Lower lobe of right lung (tissue), 2 donors: ENCODE measurements around the gene LTO1. TPM values are rescaled to one million over a fixed set of nuclear protein-coding genes. Genes with fewer than 3 reads are reported as not detected.
A peak's percentile ranks its signal among the peaks of the same experiment; 100 is the strongest.

Experiments
- ATAC-seq, 2 donors: fragments of 200-7000 bp; cut with Tn5 transposase; one replicate each; pipeline ENCODE4 v1.9.1; 2020 to 2022; ENCODE audit warnings: mild to moderate bottlenecking in 2 of 2, moderate library complexity in 2 of 2
- DNase-seq: peaks from one replicate; pipeline ENCODE4 v3.0.0-alpha.2; 2020
- H3K27ac ChIP-seq: fragments of 200-600 bp; one replicate; pipeline ENCODE4 v1.8.0; 2022
- H3K27me3 ChIP-seq: fragments of 200-600 bp; one replicate; pipeline ENCODE4 v1.8.0; 2022; ENCODE audit warnings: low read depth
- H3K36me3 ChIP-seq: fragments of 200-600 bp; one replicate; pipeline ENCODE4 v1.8.0; 2022; ENCODE audit warnings: mild to moderate bottlenecking
- H3K4me1 ChIP-seq: fragments of 200-600 bp; one replicate; pipeline ENCODE4 v1.8.0; 2022
- H3K4me3 ChIP-seq: fragments of 200-600 bp; one replicate; pipeline ENCODE4 v1.8.0; 2022; ENCODE audit warnings: mild to moderate bottlenecking
- H3K9me3 ChIP-seq: fragments of 200-600 bp; one replicate; pipeline ENCODE4 v1.8.0; 2022
- intact Hi-C: fragments of 100-400 bp; cut with DNase I; formaldehyde crosslinking; loops from one replicate; pipeline ENCODE4 v1.11.0; 2022
- total RNA-seq: library from RNA; stranded (reverse); fragmentation: NEBNext Ultra II Directional; extraction: Animal tissue kit (Norgen Biotek cat#: 25700); gene quantifications from one replicate; pipeline ENCODE4 v1.2.1, GENCODE V29; 2021
- TF ChIP-seq, protein P1 (sequence below): fragments of 200-600 bp; IDR thresholded peaks from one replicate; pipeline ENCODE4 v1.8.0; 2022; ENCODE audit warnings: antibody characterized with exemption, mild to moderate bottlenecking
- donor health status: DM: no; HTN: yes; CAD: no; lungs with severe emphysema.

Gene LTO1
- total RNA-seq, 1 donor from 2014 or later, result 23.7 TPM

GRCh38 chr11:69703768-69704507, 28.8 kb upstream of the LTO1 start, which contains the start of gene FGF19:
Gene FGF19 (minus strand): TSS chr11:69704022. CDS start chr11:69703876, 146 bp downstream.
- DNase-seq (no peak), ATAC-seq (no peak)
- H3K4me3 ChIP-seq, result no peak within 1 kb of the TSS
- H3K27me3 ChIP-seq, result peaks cover 77% of the 10 kb centered on the region
- H3K4me1 ChIP-seq, result peaks cover 26% of the 10 kb centered on the region
- H3K9me3 ChIP-seq, result no peaks in the 10 kb centered on the region
- H3K36me3 ChIP-seq, result no peaks in the 10 kb centered on the region
- no peak within 1 kb of the TSS for H3K27ac ChIP-seq
- TF ChIP-seq, protein P1, sequence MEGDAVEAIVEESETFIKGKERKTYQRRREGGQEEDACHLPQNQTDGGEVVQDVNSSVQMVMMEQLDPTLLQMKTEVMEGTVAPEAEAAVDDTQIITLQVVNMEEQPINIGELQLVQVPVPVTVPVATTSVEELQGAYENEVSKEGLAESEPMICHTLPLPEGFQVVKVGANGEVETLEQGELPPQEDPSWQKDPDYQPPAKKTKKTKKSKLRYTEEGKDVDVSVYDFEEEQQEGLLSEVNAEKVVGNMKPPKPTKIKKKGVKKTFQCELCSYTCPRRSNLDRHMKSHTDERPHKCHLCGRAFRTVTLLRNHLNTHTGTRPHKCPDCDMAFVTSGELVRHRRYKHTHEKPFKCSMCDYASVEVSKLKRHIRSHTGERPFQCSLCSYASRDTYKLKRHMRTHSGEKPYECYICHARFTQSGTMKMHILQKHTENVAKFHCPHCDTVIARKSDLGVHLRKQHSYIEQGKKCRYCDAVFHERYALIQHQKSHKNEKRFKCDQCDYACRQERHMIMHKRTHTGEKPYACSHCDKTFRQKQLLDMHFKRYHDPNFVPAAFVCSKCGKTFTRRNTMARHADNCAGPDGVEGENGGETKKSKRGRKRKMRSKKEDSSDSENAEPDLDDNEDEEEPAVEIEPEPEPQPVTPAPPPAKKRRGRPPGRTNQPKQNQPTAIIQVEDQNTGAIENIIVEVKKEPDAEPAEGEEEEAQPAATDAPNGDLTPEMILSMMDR, result no peak
- intact Hi-C loops, result no loop called here

DNA sequence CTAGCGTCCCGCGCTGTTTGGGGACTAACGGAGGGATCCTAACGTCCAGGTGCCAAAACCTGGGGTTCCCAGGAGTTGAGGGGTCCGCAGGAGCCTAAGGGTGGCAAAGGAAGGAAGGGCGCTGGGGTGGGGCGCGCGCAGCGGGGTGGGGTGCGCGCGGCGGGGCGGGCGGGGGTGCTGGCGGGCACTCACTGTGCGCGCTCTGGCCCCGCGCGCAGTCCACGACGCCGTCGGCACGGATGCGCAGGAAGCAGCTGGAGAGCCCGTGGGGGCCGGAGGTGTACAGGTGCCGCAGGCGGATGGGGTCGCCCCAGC, 28.3 kb upstream of the LTO1 start:
- no peak overlapping the region for H3K27ac ChIP-seq
- TF ChIP-seq, protein P1, result no peak
- H3K9me3 ChIP-seq, result no peaks in the 10 kb centered on the region
- DNase-seq, result no peak
- ATAC-seq, result no peak
- no peak overlapping the region for H3K4me3 ChIP-seq
- peaks cover 82% of the 10 kb centered on the region for H3K27me3 ChIP-seq
- H3K36me3 ChIP-seq, result no peaks in the 10 kb centered on the region
- intact Hi-C loops, result no loop called here
- H3K4me1 ChIP-seq, result peaks cover 26% of the 10 kb centered on the region

DNA sequence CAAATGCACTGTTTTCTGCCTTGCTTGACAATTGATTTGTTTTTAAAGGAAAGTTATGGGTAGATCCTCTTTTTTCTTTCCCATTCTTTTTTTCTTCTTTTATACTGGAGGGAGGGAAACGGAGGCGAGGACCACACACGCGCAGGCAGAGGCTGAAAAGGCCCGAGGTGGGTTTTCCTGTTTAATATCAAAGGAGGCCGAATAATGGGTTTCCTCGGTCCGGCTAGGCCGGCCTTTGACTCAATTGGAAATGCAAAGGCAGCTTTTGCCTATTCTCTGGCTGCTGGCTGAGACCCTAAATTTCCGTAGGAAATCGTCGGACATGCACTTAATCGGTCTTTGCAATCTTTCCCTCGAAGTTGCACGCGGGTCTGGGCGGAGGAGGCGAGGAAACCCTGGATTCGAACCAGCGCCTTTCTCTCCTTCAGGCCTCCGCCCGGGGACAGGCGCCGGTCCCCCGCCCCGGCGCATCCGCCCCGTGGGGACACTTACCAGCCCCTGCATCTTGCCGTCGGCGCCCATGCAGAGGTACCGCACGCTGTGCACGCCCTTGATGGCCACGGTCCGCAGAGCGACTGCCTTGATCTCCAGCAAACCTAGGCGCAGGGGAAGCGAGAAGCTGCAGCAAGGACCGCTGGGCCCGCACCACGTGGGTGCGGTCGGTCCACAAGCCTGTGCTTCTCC, 27.8 kb upstream of the LTO1 start:
- peaks cover 26% of the 10 kb centered on the region for H3K4me1 ChIP-seq
- H3K27ac ChIP-seq, result no peak overlapping the region
- intact Hi-C loops, result no loop called here
- H3K27me3 ChIP-seq, result peaks cover 85% of the 10 kb centered on the region
- DNase-seq (no peak), ATAC-seq (no peak)
- no peaks in the 10 kb centered on the region for H3K9me3 ChIP-seq
- TF ChIP-seq, protein P1, result no peak
- H3K36me3 ChIP-seq, result no peaks in the 10 kb centered on the region
- H3K4me3 ChIP-seq, result no peak overlapping the region

DNA sequence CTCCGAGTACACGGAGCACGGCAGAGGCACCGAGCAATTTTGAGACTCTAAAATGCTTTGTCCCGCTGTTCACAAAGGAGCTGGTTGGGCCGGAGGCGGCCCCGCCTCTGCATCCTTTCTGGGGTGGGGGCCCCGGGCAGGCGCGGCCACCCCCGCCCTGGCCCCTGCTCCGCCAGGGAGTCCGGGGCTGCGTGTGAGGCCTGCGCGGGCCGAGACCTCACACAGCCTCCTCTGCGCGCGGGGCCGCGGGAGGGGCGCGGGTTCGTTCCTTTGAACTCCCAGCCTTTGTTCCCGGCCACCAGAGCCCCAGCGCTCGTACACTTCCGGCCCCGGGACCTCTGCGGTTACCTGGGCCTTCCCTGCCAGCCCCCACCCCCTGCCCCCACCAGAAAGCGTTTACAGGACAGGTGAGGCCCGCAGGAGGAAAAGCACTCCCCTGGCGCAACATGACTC, 27.1 kb upstream of the LTO1 start:
- Histone ChIP-seq H3K4me3 (no peak overlapping the region), H3K27ac (no peak overlapping the region), H3K27me3 (peaks cover 87% of the 10 kb centered on the region), H3K9me3 (no peaks in the 10 kb centered on the region), H3K36me3 (no peaks in the 10 kb centered on the region), H3K4me1 (peaks cover 26% of the 10 kb centered on the region)
- TF ChIP-seq, protein P1, result no peak
- no peak for DNase-seq
- no peak for ATAC-seq
- intact Hi-C loops, result no loop called here

DNA sequence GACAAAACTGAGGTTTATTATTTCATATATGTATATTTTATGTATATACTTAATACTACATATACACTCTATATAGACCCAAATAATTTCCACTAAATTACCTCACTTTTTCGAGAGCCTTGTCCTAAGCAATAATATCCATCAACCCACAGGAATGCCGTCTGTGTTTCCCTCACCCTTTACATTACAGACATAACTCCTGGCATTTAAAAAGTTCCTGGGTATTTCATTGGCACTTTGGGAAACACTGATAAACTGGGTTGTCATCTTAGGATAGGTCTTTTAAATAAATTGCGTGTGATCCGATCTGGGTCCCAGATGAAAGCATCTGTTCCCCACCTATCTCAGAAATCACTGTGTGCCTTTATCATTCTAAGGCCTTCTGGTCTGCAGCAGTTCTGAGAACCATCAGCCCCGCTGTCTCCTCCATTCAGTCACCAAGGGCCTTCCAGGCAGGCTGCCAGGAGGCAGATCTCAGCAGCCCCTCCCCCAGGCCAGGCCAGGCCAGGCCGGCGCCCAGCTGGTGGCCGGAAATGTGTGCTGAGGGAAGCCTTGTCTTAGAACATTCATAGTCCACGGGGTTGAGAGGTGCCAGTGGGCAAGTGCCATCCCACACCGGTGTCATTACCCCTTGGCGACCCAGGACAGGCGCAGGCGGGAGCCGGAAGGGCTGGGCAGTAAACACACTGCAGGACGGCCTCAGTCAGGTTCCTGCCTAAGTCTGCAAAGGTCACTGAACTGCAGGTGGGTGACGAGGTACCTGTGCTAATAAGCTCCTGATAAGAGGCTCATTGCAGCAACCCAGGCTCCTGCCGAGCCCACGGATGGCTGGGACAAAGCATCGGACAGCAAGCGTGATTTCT, 25.4 kb upstream of the LTO1 start:
- Histone ChIP-seq H3K27ac (no peak overlapping the region), H3K4me3 (no peak overlapping the region), H3K9me3 (no peaks in the 10 kb centered on the region), H3K4me1 (peaks cover 26% of the 10 kb centered on the region), H3K36me3 (no peaks in the 10 kb centered on the region), H3K27me3 (peaks cover 79% of the 10 kb centered on the region)
- ATAC-seq (peak; percentile 71 to 74), DNase-seq (peak; percentile 72)
- TF ChIP-seq, protein P1, result no peak
- intact Hi-C loops, result no loop called here
